ENCODE results near the gene GRID1.

Gene GRID1

DNA sequence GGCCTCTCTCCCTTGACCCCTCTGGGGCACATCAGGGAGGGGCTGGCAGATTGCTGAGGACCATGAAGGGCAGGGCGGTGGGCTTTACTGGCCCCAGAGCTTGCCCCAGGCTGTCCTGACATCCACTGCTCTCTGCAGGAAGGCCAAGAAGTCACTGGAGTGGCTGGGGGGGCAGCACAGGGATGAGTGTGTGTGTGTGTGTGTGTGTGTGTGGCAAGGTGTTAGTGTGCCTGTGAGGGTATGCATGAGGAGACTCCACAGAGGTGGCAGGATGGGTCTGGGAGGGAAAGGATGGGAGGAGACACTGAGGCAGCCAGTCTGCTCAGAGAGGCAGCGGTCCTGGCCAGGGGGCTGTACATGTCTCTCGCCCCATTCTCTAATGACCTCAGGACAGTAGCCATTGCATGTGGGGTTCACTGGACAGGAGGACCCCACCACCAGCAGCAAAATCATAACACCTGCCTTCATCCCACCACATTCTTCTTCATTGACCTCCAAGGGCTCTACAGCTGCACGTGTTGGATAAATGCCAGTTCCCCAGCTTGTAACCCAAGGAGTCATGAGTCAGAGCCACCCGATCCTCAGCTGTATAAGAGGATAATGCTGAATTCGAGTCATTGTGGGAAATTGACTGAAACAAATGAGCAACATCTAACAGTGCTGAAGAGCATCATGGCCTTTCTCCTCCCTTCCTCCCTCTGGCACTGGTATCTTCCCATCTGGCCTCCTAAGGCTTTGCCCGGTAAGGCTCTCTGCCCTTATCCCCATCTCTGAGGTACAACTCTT is 720.5 kb downstream of the GRID1 start:
- in situ Hi-C loops (cut with HindIII; ENCODE audit: low pct_unique_long_range_greater_than_20kb, low sequenced_read_pairs) = no loop called here
- DNase-seq (ENCODE audit: low read depth in 1 of 2, low spot score in 1 of 2) = no peak
- TF ChIP-seq JUND (IDR thresholded peaks at IDR 0.05; ENCODE audit: low read depth) = no peak

DNA sequence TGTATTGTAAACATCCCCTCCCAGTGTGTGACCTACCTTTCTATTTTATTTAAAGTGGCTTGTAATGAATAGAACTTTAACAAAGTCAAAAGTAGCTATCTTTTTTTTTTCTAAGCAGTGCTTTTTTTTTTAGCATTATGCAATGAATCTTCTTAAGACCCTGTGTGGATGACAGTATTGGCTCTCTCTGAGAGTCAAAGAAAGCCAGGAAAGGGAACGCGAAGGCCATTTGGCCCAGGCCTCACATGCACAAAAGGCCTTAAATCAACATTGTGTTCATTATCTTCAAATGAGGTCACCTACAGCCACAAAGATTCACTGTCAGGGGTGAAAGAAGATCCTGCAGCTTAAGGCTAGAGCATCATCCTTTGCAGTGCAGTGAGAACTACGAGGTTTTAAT is 721.5 kb downstream of the GRID1 start:
- DNase-seq (ENCODE audit: low read depth in 1 of 2, low spot score in 1 of 2) = no peak
- no peak for TF ChIP-seq JUND (IDR thresholded peaks at IDR 0.05; ENCODE audit: low read depth)
- in situ Hi-C loops (cut with HindIII; ENCODE audit: low pct_unique_long_range_greater_than_20kb, low sequenced_read_pairs) = no loop called here

DNA sequence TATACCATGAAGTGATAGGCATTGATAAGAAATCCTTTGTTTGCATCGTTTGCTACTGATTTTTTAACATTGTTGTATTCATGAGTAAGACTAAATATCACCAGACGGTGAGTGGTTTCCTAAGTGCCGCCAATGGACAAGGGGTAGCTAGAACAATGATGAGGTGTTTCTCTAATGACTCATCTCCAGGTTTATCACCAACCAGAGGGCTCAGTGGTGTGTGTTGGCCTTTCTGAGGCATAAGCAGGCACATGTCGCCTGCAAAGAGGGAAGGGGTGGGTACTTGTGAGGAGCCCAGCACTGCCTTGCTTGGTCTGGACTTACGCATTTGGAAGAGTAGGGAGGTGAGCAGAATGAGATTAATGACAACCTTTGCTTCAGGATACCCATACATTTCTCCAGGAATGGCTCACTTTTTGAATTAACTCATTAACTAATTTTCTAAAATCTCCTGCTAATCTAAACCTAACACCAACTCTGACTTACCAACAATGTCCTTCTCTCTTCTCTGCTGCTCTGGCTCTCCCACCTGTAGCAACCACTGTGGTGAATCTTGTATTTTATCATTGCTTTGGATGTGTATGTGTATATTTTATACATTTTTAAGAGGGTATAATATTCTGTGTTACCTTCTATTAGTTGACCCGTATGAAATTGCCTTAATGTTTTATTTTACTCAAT is 722.6 kb downstream of the GRID1 start:
- no peak for DNase-seq (ENCODE audit: low read depth in 1 of 2, low spot score in 1 of 2)
- in situ Hi-C loops (cut with HindIII; ENCODE audit: low pct_unique_long_range_greater_than_20kb, low sequenced_read_pairs) = no loop called here
- no peak for TF ChIP-seq JUND (IDR thresholded peaks at IDR 0.05; ENCODE audit: low read depth)

DNA sequence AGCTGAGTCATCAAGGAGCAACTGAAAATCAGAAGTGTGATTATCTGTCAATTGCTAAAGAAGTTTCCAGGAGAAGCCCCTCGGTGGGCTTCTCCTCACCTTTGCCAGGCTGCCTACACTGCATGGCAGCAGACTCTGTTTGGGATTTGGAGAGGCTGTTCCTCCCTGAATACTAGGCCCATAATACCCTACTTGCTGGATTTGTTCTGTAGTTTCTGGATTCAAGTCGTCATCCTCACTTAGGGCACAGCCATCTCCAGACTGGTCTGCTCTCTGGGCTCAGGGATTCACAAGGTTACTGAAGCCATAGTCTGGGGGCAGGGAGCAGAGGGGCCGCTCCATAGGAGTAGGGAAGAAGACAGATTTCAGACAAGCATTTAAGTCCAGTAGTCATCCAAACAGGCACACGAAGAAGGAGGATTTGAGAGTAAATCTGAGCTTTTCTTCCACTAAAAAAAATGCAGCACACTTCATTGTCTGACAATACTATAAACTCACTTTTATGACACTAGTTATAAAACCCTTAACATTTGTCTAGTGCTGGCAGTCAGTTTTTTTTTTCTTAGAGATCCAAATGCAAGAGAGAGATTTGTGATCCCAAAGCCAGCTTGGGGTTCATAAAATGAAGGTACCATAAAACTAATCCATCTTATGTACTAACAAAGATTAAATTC is 723.3 kb downstream of the GRID1 start:
- DNase-seq (ENCODE audit: low read depth in 1 of 2, low spot score in 1 of 2) = no peak
- in situ Hi-C loops (cut with HindIII; ENCODE audit: low pct_unique_long_range_greater_than_20kb, low sequenced_read_pairs) = no loop called here
- no peak for TF ChIP-seq JUND (IDR thresholded peaks at IDR 0.05; ENCODE audit: low read depth)

DNA sequence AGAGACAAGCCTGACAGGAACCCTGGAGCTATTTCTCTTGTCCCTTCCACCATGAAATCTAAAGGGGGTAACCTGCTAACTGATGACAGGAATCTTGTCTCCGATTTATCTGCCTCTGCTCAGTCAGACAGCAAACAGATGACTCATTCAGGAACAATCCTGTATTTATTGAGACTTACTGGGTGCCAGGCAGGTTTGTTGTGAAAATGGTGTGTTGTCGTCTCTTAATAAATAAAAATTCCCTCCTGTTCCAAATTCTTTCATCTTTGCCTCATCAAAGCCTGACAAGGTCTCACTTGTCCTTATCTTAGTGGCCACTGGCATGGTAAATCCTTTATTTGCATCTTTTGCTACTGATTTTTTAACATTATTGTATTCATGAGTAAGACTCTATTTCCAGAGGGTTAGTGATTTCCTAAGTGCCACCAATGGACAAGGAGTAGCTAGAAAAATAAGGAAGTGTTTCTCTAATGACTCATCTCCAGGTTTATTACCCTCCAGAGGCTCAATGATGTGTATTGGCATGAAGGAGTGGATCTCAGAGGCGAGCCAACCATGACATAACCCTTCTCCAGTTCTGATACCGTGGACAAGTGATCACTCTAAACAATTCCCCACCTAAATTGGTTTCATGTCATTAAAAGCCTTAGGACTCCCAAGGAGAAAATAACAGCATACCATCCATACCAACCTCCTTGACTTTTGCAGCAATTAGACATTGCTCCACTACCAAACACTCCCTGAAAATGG is 724.0 kb downstream of the GRID1 start:
- TF ChIP-seq JUND (IDR thresholded peaks at IDR 0.05; ENCODE audit: low read depth) = peak; percentile 89
- in situ Hi-C loops (cut with HindIII; ENCODE audit: low pct_unique_long_range_greater_than_20kb, low sequenced_read_pairs) = no loop called here
- peak in 1 of 2 experiments; percentile 47 for DNase-seq (ENCODE audit: low read depth in 1 of 2, low spot score in 1 of 2)

DNA sequence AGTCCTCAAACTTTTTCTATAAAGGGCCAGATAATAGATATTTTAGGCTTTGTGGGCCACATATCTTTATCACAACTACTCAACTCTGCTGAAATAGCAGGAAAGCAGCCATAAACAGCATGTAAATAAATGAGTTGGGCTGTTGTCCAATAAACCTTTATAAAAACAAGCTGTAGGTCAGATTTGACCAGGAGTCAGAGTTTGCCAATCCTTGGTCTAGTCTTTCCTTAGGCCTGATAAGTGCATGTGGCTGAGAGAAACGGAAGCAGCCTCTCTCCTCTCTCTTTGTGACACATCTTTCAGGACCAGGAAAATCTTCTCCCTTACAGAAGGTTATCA is 724.5 kb downstream of the GRID1 start:
- in situ Hi-C loops (cut with HindIII; ENCODE audit: low pct_unique_long_range_greater_than_20kb, low sequenced_read_pairs) = no loop called here
- TF ChIP-seq JUND (IDR thresholded peaks at IDR 0.05; ENCODE audit: low read depth) = no peak
- DNase-seq (ENCODE audit: low read depth in 1 of 2, low spot score in 1 of 2) = no peak

DNA sequence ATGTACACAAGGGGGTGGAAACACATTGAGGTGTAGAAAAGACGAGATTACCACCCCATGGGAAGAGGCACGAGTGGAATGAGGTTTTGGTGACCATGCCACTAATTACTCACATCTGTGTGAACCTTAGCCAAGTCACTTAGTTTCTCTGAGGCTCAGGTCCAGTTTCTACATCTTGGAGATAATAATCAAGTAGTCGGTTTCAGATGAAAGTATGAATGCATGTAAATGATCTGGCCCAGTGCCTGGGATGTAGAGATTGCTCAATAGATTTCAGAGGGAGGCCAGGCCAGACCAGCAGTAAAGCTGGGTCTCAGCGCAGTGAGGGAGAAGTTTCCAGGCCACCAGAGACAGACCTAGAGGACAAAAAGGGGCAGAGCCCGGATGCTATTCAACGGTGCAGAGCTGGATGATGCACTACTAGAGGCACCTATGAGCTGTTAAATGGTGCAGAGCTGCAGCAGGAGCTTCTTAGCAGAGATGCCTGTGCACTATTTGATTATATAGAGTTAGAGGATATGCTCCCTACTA is 725.1 kb downstream of the GRID1 start:
- in situ Hi-C loops (cut with HindIII; ENCODE audit: low pct_unique_long_range_greater_than_20kb, low sequenced_read_pairs) = no loop called here
- TF ChIP-seq JUND (IDR thresholded peaks at IDR 0.05; ENCODE audit: low read depth) = no peak
- no peak for DNase-seq (ENCODE audit: low read depth in 1 of 2, low spot score in 1 of 2)

DNA sequence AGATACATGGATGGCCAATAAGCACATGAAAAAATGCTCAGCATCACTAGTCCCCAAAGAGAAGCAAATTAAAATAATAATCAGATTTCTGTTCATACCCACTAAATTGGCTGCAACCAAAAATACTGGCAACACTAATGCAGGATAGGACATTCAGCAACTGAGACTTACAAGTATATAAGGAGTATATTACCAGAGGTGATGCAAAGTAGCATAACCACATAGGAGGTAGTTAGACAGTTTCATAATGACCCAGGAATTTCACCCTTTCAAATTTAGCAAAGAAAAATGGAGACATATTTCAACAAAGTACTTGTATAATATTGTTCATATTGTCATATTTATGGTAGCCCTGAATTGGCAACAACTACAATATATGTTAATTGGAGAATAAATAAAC is 727.8 kb downstream of the GRID1 start:
- no peak for DNase-seq (ENCODE audit: low read depth in 1 of 2, low spot score in 1 of 2)
- TF ChIP-seq JUND (IDR thresholded peaks at IDR 0.05; ENCODE audit: low read depth) = no peak
- in situ Hi-C loops (cut with HindIII; ENCODE audit: low pct_unique_long_range_greater_than_20kb, low sequenced_read_pairs) = no loop called here

DNA sequence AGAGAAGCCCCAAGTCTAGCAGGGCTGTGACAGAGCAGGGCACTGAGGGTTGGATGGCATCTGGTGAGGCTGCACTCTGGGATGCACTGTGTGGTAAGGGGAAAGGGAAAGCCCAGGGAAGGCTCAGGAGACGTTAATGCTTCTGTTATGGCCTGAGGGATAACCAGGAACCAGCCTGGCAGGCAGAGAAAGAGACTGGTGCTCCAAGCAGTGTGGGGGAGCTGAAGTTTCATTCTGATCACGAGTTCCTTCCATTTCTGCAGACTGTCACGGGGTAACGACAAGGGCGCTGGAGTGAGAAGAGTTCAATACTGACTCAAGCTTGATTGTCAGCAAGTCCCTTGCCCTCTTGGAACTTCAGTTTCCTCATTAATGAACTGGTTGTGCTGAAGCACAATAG is 730.9 kb downstream of the GRID1 start:
- in situ Hi-C loops (cut with HindIII; ENCODE audit: low pct_unique_long_range_greater_than_20kb, low sequenced_read_pairs) = no loop called here
- no peak for DNase-seq (ENCODE audit: low read depth in 1 of 2, low spot score in 1 of 2)
- TF ChIP-seq JUND (IDR thresholded peaks at IDR 0.05; ENCODE audit: low read depth) = no peak

DNA sequence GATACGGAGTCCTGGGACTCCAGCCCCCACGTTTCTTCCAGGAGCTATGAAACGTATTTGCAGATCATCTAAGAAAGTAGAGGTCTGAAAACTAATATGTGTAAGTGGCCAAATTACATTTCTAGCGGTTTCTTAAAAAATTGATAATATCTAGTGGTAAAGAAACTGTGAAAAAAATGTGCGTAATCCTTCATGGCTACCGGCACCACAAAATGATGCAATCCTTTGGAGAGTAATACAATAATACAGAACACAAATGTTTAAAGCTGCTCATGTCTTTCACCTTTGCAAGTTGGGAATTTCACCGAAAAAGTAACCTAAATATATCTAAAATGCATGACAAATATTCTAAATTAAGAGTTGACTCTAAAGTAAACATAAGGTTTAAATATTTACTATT is 742.1 kb downstream of the GRID1 start:
- no peak for DNase-seq (ENCODE audit: low read depth in 1 of 2, low spot score in 1 of 2)
- in situ Hi-C loops (cut with HindIII; ENCODE audit: low pct_unique_long_range_greater_than_20kb, low sequenced_read_pairs) = no loop called here
- no peak for TF ChIP-seq JUND (IDR thresholded peaks at IDR 0.05; ENCODE audit: low read depth)

DNA sequence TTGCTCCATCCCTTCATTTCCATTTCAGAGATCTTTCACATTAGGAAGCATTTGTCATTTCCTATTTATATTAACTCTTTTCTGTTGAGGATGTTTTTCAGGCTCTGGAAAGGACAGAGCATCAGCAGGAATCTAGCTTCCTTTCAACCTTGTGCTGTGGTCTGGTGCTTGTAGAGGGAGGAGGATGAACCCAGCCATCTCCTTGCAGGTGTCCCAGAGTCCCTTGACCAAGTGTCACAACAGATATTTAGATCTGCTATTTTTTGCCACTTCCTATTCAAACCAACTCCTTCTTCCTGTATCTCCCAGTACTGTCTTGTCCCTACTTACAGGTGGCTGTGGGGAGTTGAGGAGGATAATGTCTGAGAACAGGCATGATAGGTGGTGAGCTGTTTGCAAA is 742.8 kb downstream of the GRID1 start:
- TF ChIP-seq JUND (IDR thresholded peaks at IDR 0.05; ENCODE audit: low read depth) = no peak
- in situ Hi-C loops (cut with HindIII; ENCODE audit: low pct_unique_long_range_greater_than_20kb, low sequenced_read_pairs) = no loop called here
- no peak for DNase-seq (ENCODE audit: low read depth in 1 of 2, low spot score in 1 of 2)

DNA sequence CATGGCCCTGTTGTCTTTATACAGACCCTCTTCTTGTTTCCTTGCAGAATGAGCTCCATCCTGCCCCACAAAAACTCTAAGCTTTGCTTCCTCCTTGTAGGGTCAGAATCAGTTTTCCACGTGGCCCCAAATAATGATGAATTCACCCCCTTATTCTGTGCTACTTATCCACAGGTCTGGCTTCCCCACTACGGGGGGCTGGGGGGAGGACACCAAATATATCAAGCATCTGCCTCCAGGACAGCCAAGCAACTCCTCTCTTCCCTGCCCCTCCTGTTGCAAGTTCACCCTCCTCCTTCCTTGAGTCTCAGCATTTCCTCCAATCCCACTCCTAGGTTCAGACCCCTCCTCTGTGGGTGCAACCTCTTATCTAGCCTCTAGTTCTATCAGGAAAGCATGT is 743.3 kb downstream of the GRID1 start:
- TF ChIP-seq JUND (IDR thresholded peaks at IDR 0.05; ENCODE audit: low read depth) = no peak
- in situ Hi-C loops (cut with HindIII; ENCODE audit: low pct_unique_long_range_greater_than_20kb, low sequenced_read_pairs) = no loop called here
- DNase-seq (ENCODE audit: low read depth in 1 of 2, low spot score in 1 of 2) = no peak
